G401.6 (cell line): Measurements from ENCODE around the gene YWHAQ.

Experiments
- FAIRE-seq: peaks from 2 replicates; lab custom pipeline; 2012; peaks lifted over from hg19 to GRCh38; lab: Jason Lieb, UNC

Gene YWHAQ

GRCh38 chr2:9655441-9656269 is 24.9 kb upstream of the YWHAQ start:
- no peak for FAIRE-seq

- FAIRE-seq, result no peak
Measured at GRCh38 chr2:9654452-9655100, 23.8 kb upstream of the YWHAQ start.

- FAIRE-seq, result no peak
Measured at GRCh38 chr2:9653485-9654271, 22.9 kb upstream of the YWHAQ start.

- FAIRE-seq, result no peak
Measured at GRCh38 chr2:9652898-9653479, 22.2 kb upstream of the YWHAQ start.

GRCh38 chr2:9652267-9652666 is 21.5 kb upstream of the YWHAQ start:
- no peak for FAIRE-seq

GRCh38 chr2:9650119-9650821 is 19.5 kb upstream of the YWHAQ start:
- FAIRE-seq, result no peak

GRCh38 chr2:9649261-9649660 is 18.5 kb upstream of the YWHAQ start:
- FAIRE-seq, result no peak

- FAIRE-seq, result no peak
Measured at GRCh38 chr2:9648821-9649220, 18.0 kb upstream of the YWHAQ start.

GRCh38 chr2:9647884-9648283 is 17.1 kb upstream of the YWHAQ start:
- FAIRE-seq, result no peak

GRCh38 chr2:9646196-9647030 is 15.6 kb upstream of the YWHAQ start:
- no peak for FAIRE-seq

- no peak for FAIRE-seq
Measured at GRCh38 chr2:9644603-9645002, 13.8 kb upstream of the YWHAQ start.

GRCh38 chr2:9644021-9644420 is 13.2 kb upstream of the YWHAQ start:
- FAIRE-seq, result no peak

- FAIRE-seq, result no peak
Measured at GRCh38 chr2:9641641-9642040, 10.8 kb upstream of the YWHAQ start.

GRCh38 chr2:9640403-9641104 is 9.8 kb upstream of the YWHAQ start:
- FAIRE-seq, result no peak

GRCh38 chr2:9639740-9640343 is 9.0 kb upstream of the YWHAQ start:
- no peak for FAIRE-seq

- no peak for FAIRE-seq
Measured at GRCh38 chr2:9639000-9639602, 8.3 kb upstream of the YWHAQ start.

GRCh38 chr2:9638532-9638931 is 7.7 kb upstream of the YWHAQ start:
- FAIRE-seq, result no peak

- no peak for FAIRE-seq
Measured at GRCh38 chr2:9637330-9637729, 6.5 kb upstream of the YWHAQ start.

- no peak for FAIRE-seq
Measured at GRCh38 chr2:9634133-9634532, 3.3 kb upstream of the YWHAQ start.
